CD4-positive, alpha-beta T cell (primary cell): ENCODE measurements around the gene GGNBP2. TPM values are rescaled to one million over a fixed set of nuclear protein-coding genes. Genes with fewer than 3 reads are reported as not detected.

Experiments used
- ATAC-seq: fragments of 200-7000 bp; cut with Tn5 transposase; one replicate; pipeline ENCODE4 v1.10.0; 2022; ENCODE audit warnings: mild to moderate bottlenecking; ENCODE audit not compliant: poor library complexity
- CTCF ChIA-PET: fragments of 350-600 bp; sonication (Branson Sonifier 250); formaldehyde crosslinking; loops from one replicate; lab custom pipeline; 2021; ENCODE audit warnings: antibody characterized with exemption, inconsistent platforms; lab: Charles Lee
- POLR2A ChIA-PET: fragments of 350-600 bp; sonication (Branson Sonifier 250); formaldehyde crosslinking; loops from one replicate; lab custom pipeline; 2021; ENCODE audit warnings: antibody characterized with exemption, inconsistent platforms; lab: Charles Lee
- DNase-seq, 14 experiments: peaks; one replicate each; pipeline ENCODE4 v3.0.0-alpha.2; 2013 to 2020; ENCODE audit warnings: mixed read lengths in 2 of 14
- H3K27ac ChIP-seq, 2 donors: one replicate each; pipeline versions ENCODE4 v1.5.1 to v1.7.0; 2013; ENCODE audit warnings: low read length in 2 of 2, low read depth in 1 of 2, mild to moderate bottlenecking in 1 of 2
- H3K27me3 ChIP-seq, 2 experiments: 1 replicate in 1 of 2; 2 replicates in 1 of 2; pipeline versions ENCODE4 v1.6.1 to v1.7.0; 2013; ENCODE audit warnings: low read length in 2 of 2, control low read depth in 1 of 2, mild to moderate bottlenecking in 1 of 2, moderate library complexity in 1 of 2; ENCODE audit not compliant: insufficient read depth in 2 of 2, control insufficient read depth in 1 of 2
- H3K36me3 ChIP-seq: one replicate; pipeline ENCODE4 v1.6.1; 2013; ENCODE audit warnings: low read length, control low read depth; ENCODE audit not compliant: insufficient read depth
- H3K4me1 ChIP-seq: one replicate; pipeline ENCODE4 v1.6.1; 2013; ENCODE audit warnings: low read length, control low read depth; ENCODE audit not compliant: insufficient read depth
- H3K4me3 ChIP-seq: one replicate; pipeline ENCODE4 v1.5.1; 2013; ENCODE audit warnings: mild to moderate bottlenecking, low read length, moderate library complexity
- H3K9me3 ChIP-seq, 2 experiments: 1 replicate in 1 of 2; 2 replicates in 1 of 2; pipeline versions ENCODE4 v1.6.1 to v1.7.0; 2013; ENCODE audit warnings: low read length in 2 of 2, mild to moderate bottlenecking in 2 of 2, control low read depth in 1 of 2, moderate library complexity in 1 of 2; ENCODE audit not compliant: control insufficient read depth in 1 of 2, insufficient read depth in 1 of 2
- H3K27ac Mint-ChIP-seq: one replicate; pipeline ENCODE4 v1.8.0; 2020; ENCODE audit warnings: mixed read lengths
- H3K27me3 Mint-ChIP-seq: one replicate; pipeline ENCODE4 v1.8.0; 2021; ENCODE audit warnings: mixed read lengths
- H3K36me3 Mint-ChIP-seq: one replicate; pipeline ENCODE4 v1.8.0; 2021; ENCODE audit warnings: low read depth, mixed read lengths
- H3K4me1 Mint-ChIP-seq: one replicate; pipeline ENCODE4 v1.8.0; 2021; ENCODE audit warnings: low read depth, mixed read lengths
- H3K4me3 Mint-ChIP-seq: one replicate; pipeline ENCODE4 v1.8.0; 2020; ENCODE audit warnings: mild to moderate bottlenecking, mixed read lengths
- H3K9me3 Mint-ChIP-seq: one replicate; pipeline ENCODE4 v1.8.0; 2020; ENCODE audit warnings: mixed read lengths
- CTCF ChIP-seq: fragments of 200-600 bp; IDR thresholded peaks from one replicate; pipeline ENCODE4 v1.8.0; 2022; ENCODE audit warnings: antibody characterized with exemption, mild to moderate bottlenecking
- intact Hi-C, 2 experiments: fragments of 100-400 bp; cut with DNase I in 1 of 2; cut with micrococcal nuclease in 1 of 2; formaldehyde crosslinking; loops; one replicate each; pipeline versions ENCODE4 v1.15.1 to v1.9.0; 2023 to 2025; cut with DNase I, micrococcal nuclease
- total RNA-seq, 174 experiments: library from RNA in 2 of 174; stranded (reverse) in 2 of 174; gene quantifications; one replicate each; pipeline ENCODE4 v1.2.3 and lab custom pipeline; 2021 to 2026

The GGNBP2 gene
- total RNA-seq, 2 experiments from 2014 or later = 216 to 228 TPM

- no peak for DNase-seq
- no peak overlapping the region for H3K27ac Mint-ChIP-seq
- ATAC-seq = no peak
Measured at GRCh38 chr17:36501351-36501750, 43.4 kb upstream of the GGNBP2 start.

GRCh38 chr17:36501963-36502362, 42.8 kb upstream of the GGNBP2 start:
- H3K4me1 Mint-ChIP-seq = no peaks in the 10 kb centered on the region
- H3K4me3 Mint-ChIP-seq = no peak overlapping the region
- intact Hi-C loops = no loop called here
- no peak for TF ChIP-seq CTCF
- no peaks in the 10 kb centered on the region for H3K9me3 ChIP-seq
- no peaks in the 10 kb centered on the region for H3K9me3 Mint-ChIP-seq
- H3K36me3 ChIP-seq = peaks cover 49% of the 10 kb centered on the region
- DNase-seq (no peak), ATAC-seq (no peak)
- H3K27ac Mint-ChIP-seq = peak overlapping the region; percentile 57
- no peaks in the 10 kb centered on the region for H3K4me1 ChIP-seq
- H3K27ac ChIP-seq = no peak overlapping the region
- H3K4me3 ChIP-seq = no peak overlapping the region
- no peaks in the 10 kb centered on the region for H3K27me3 Mint-ChIP-seq
- ChIA-PET POLR2A (interaction anchor here (0.8 kb wide), 1 partner anchor 9 kb away, joined by 3 read pairs; no protein-coding TSS in a partner anchor), CTCF (no interaction called here)
- H3K27me3 ChIP-seq = no peaks in the 10 kb centered on the region
- peaks cover 39% of the 10 kb centered on the region for H3K36me3 Mint-ChIP-seq

More at GRCh38 chr17:36501351-36501750, 43.4 kb upstream of the GGNBP2 start:
- Histone ChIP-seq H3K27ac (no peak overlapping the region), H3K27me3 (no peaks in the 10 kb centered on the region), H3K4me1 (no peaks in the 10 kb centered on the region), H3K4me3 (no peak overlapping the region), H3K9me3 (no peaks in the 10 kb centered on the region), H3K36me3 (peaks cover 51% of the 10 kb centered on the region)
- Mint-ChIP-seq H3K4me1 (no peaks in the 10 kb centered on the region), H3K27me3 (no peaks in the 10 kb centered on the region), H3K4me3 (no peak overlapping the region), H3K36me3 (peaks cover 44% of the 10 kb centered on the region), H3K9me3 (no peaks in the 10 kb centered on the region)
- intact Hi-C loops = no loop called here
- no peak for TF ChIP-seq CTCF
- POLR2A ChIA-PET = interaction anchor here (0.8 kb wide), 1 partner anchor 8 kb away, joined by 3 read pairs; no protein-coding TSS in a partner anchor
- CTCF ChIA-PET = no interaction called here

- ATAC-seq = no peak
- H3K4me3 Mint-ChIP-seq = no peak overlapping the region
- no peaks in the 10 kb centered on the region for H3K9me3 Mint-ChIP-seq
- Histone ChIP-seq H3K27me3 (no peaks in the 10 kb centered on the region), H3K9me3 (no peaks in the 10 kb centered on the region), H3K4me1 (no peaks in the 10 kb centered on the region), H3K27ac (no peak overlapping the region), H3K36me3 (peaks cover 43% of the 10 kb centered on the region), H3K4me3 (no peak overlapping the region)
- peaks cover 29% of the 10 kb centered on the region for H3K36me3 Mint-ChIP-seq
- DNase-seq = no peak
- no peak overlapping the region for H3K27ac Mint-ChIP-seq
- no peaks in the 10 kb centered on the region for H3K4me1 Mint-ChIP-seq
- ChIA-PET CTCF (no interaction called here), POLR2A (interaction anchor here (1.0 kb wide), 1 partner anchor 41 kb away, joined by 3 read pairs; the partner anchor contains the start of gene GGNBP2)
- TF ChIP-seq CTCF = no peak
- H3K27me3 Mint-ChIP-seq = no peaks in the 10 kb centered on the region
- intact Hi-C loops = no loop called here
Measured at GRCh38 chr17:36503456-36504155, 41.1 kb upstream of the GGNBP2 start.
